Brain microvascular endothelial cell (primary cell): ENCODE results near the gene CFAP141.
"Not testable (repeated sequence)": the region's sequence is repeated elsewhere in the genome, so short reads cannot be mapped to it uniquely, and the experiment has no call there.

Experiments
- DNase-seq: peaks from one replicate; pipeline ENCODE4 v3.0.0-alpha.2; 2020
- H3K27ac ChIP-seq: fragments of 250-450 bp; sonication (Bioruptor Pico); 2 replicates; pipeline ENCODE4 v1.5.1; 2020; ENCODE audit warnings: mild to moderate bottlenecking, moderate library complexity
- H3K27me3 ChIP-seq: fragments of 250-450 bp; sonication (Bioruptor Pico); replicated peaks from 2 replicates; pipeline ENCODE4 v1.5.1; 2020; ENCODE audit warnings: mild to moderate bottlenecking
- H3K36me3 ChIP-seq: fragments of 250-450 bp; sonication (Bioruptor Pico); replicated peaks from 2 replicates; pipeline ENCODE4 v1.5.1; 2020; ENCODE audit warnings: mild to moderate bottlenecking
- H3K4me3 ChIP-seq: 2 replicates; pipeline ENCODE4 v1.5.1; 2011; ENCODE audit warnings: low read depth, mild to moderate bottlenecking, control low read depth, low read length, moderate library complexity
- CTCF ChIP-seq: IDR thresholded peaks from 2 replicates; pipeline ENCODE4 v1.5.1; 2011; ENCODE audit warnings: low read depth, mild to moderate bottlenecking, moderate library complexity, low read length, control low read depth, inconsistent platforms; ENCODE audit errors: missing control alignments
- in situ Hi-C: cut with HindIII; loops from 2 replicates; pipeline ENCODE4 v1.10.0; 2017; ENCODE audit warnings: low sequenced_read_pairs, low pct_ligation_motif_present

The CFAP141 gene

GRCh38 chr1:154237880-154238506 lies 31.9 kb upstream of the CFAP141 start:
- no peak overlapping the region for H3K4me3 ChIP-seq
- no peak overlapping the region for H3K27ac ChIP-seq
- in situ Hi-C loops, result loop anchor here (25.0 kb wide), 1 partner anchor 99 kb away; the partner anchor contains the start of gene ATP8B2
- no peak for TF ChIP-seq CTCF
- H3K27me3 ChIP-seq, result no peaks in the 10 kb centered on the region
- peaks cover 75% of the 10 kb centered on the region for H3K36me3 ChIP-seq
- DNase-seq, result no peak

DNA sequence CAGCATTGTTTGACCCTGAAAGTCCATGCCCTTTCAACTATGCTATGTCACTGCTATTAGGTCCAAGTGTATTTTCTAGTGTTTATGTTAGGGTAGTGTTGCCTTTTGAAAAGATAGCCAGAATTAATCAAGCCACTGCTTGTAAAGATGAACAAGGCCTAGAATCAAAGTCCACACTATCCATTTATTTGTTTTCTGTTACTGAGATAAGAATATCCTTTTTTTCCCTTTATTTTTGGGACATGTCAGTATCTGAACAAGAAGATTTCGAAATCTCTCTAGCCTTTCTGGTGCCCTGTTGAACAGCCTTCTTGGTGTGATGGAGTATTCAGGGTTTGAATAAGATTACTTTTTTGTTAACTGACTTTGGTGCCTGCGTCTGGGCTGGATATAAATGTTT lies 31.3 kb upstream of the CFAP141 start:
- peaks cover 76% of the 10 kb centered on the region for H3K36me3 ChIP-seq

GRCh38 chr1:154236855-154237254 lies 30.7 kb upstream of the CFAP141 start:
- Histone ChIP-seq H3K27me3 (no peaks in the 10 kb centered on the region), H3K4me3 (no peak overlapping the region), H3K36me3 (peaks cover 74% of the 10 kb centered on the region), H3K27ac (no peak overlapping the region)
- in situ Hi-C loops, result loop anchor here (25.0 kb wide), 1 partner anchor 100 kb away; the partner anchor contains the start of gene ATP8B2
- DNase-seq, result no peak
- no peak for TF ChIP-seq CTCF

More for the DNA sequence above, 31.3 kb upstream of the CFAP141 start:
- no peaks in the 10 kb centered on the region for H3K27me3 ChIP-seq
- in situ Hi-C loops, result loop anchor here (25.0 kb wide), 1 partner anchor 100 kb away; the partner anchor contains the start of gene ATP8B2
- no peak for DNase-seq
- TF ChIP-seq CTCF, result no peak
- no peak overlapping the region for H3K4me3 ChIP-seq
- no peak overlapping the region for H3K27ac ChIP-seq

GRCh38 chr1:154233127-154233526 lies 27.0 kb upstream of the CFAP141 start:
- not testable (repeated sequence) for H3K27ac ChIP-seq, H3K27me3 ChIP-seq, DNase-seq, H3K4me3 ChIP-seq
- in situ Hi-C loops, result loop anchor here (25.0 kb wide), 1 partner anchor 104 kb away; the partner anchor contains the start of gene ATP8B2
- H3K36me3 ChIP-seq, result peaks cover 92% of the 10 kb centered on the region

GRCh38 chr1:154231112-154231511 lies 25.0 kb upstream of the CFAP141 start:
- H3K27me3 ChIP-seq, H3K4me3 ChIP-seq, H3K27ac ChIP-seq, DNase-seq: not testable (repeated sequence)
- peaks cover 86% of the 10 kb centered on the region for H3K36me3 ChIP-seq
- in situ Hi-C loops, result loop anchor here (25.0 kb wide), 1 partner anchor 106 kb away; the partner anchor contains the start of gene ATP8B2

- no peak for DNase-seq
- Histone ChIP-seq H3K27me3 (no peaks in the 10 kb centered on the region), H3K4me3 (no peak overlapping the region), H3K36me3 (peaks cover 43% of the 10 kb centered on the region), H3K27ac (no peak overlapping the region)
- TF ChIP-seq CTCF, result no peak
- in situ Hi-C loops, result loop anchor here (25.0 kb wide), 1 partner anchor 112 kb away; the partner anchor contains the start of gene ATP8B2
These were observed 19.2 kb upstream of the CFAP141 start for GRCh38 chr1:154225370-154225769.

DNA sequence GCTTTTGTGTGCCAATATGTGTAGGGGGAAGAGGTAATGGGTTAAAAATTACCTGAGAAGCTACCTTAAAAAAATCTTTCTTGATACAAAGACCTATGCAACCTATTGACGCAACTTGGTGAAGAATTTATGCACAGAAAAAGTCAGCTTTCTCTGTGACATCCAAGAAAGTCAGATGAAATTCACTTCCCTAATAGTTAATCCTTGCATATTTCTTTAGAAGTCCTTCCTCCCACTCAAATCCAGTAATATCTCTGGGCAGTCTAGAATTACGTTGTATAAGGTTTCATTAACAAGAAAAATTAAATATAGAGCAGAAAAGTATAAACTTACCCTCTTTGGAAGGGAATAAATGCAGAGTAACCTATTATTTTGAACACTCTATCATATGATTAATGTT lies 17.5 kb upstream of the CFAP141 start:
- H3K4me3 ChIP-seq, result no peak overlapping the region
- in situ Hi-C loops, result no loop called here
- H3K27ac ChIP-seq, result no peak overlapping the region

More for the DNA sequence above, 17.5 kb upstream of the CFAP141 start:
- Histone ChIP-seq H3K27me3 (no peaks in the 10 kb centered on the region), H3K36me3 (peaks cover 32% of the 10 kb centered on the region)
- no peak for DNase-seq
- TF ChIP-seq CTCF, result no peak
